ENCODE measurements around the gene ARHGAP22.

DNA sequence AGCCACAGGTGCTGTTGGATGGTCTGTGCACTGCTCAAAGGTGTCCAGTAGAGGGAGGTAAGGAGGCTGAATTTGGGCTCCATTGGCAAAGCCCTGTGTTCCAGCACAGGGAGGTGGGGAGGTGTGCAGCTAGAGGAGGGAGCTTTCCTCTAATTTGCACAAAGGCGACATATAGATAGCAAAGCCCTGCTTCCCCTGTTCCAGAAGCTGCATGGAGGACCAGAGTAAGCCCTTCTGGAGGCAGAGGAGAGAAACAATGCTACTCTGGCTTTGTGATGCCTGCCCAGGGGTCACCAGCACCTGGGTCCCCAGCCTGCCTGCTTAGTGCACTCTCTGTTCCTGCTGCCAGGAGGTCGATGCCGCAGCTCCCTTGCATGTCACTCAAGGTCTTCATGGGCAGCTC lies 3.4 kb upstream of the ARHGAP22 start:
- peak; percentile 84 for TF ChIP-seq CTCF (IDR thresholded peaks at IDR 0.05)
- no peak for TF ChIP-seq ZFX (IDR thresholded peaks at IDR 0.05; ENCODE audit: borderline replicate concordance)
